OCI-LY7 (cell line): ENCODE data around the gene LLGL1. TPM values are rescaled to one million over a fixed set of nuclear protein-coding genes. Genes with fewer than 3 reads are reported as not detected.

Experiments used
- BruUV-seq: library from RNA; stranded (reverse); fragments of 400-500 nt; replicated peaks from 2 replicates; lab custom pipeline; 2021; lab: Mats Ljungman, UMichigan
- CTCF ChIA-PET: fragments of 300-600 bp; sonication (Branson Sonifier 250); formaldehyde crosslinking; loops from one replicate; lab custom pipeline; 2022; ENCODE audit warnings: antibody characterized with exemption; ENCODE audit not compliant: unreplicated experiment; lab: Charles Lee
- POLR2A ChIA-PET: fragments of 300-600 bp; sonication (Branson Sonifier 250); formaldehyde crosslinking; loops from one replicate; lab custom pipeline; 2022; ENCODE audit warnings: antibody characterized with exemption; lab: Charles Lee
- DNase-seq: peaks from one replicate; pipeline ENCODE4 v3.0.0-alpha.2; 2015; ENCODE audit warnings: low spot score
- H2AFZ ChIP-seq: fragments of 200-600 bp; sonication (generic), shearing (Covaris generic); 2 replicates; pipeline ENCODE4 v1.6.1; 2014; ENCODE audit warnings: mild to moderate bottlenecking, antibody characterized with exemption, low read length, moderate library complexity
- H3K27ac ChIP-seq: fragments of 200-600 bp; sonication (generic); 2 replicates; pipeline ENCODE4 v1.5.1; 2014; ENCODE audit warnings: mixed run types, low read depth, mild to moderate bottlenecking, moderate library complexity, low read length, inconsistent platforms; ENCODE audit not compliant: poor library complexity, severe bottlenecking
- H3K36me3 ChIP-seq: fragments of 200-600 bp; sonication (generic); 2 replicates; pipeline ENCODE4 v1.6.1; 2014; ENCODE audit warnings: mild to moderate bottlenecking, antibody characterized with exemption, low read length, moderate library complexity, mixed read lengths; ENCODE audit not compliant: insufficient read depth
- H3K4me1 ChIP-seq: fragments of 200-600 bp; sonication (generic); 2 replicates; pipeline ENCODE4 v1.5.1; 2014; ENCODE audit warnings: mild to moderate bottlenecking, low read length; ENCODE audit not compliant: insufficient read depth, poor library complexity, severe bottlenecking
- H3K4me2 ChIP-seq: fragments of 200-600 bp; sonication (generic); 2 replicates; pipeline ENCODE4 v1.6.1; 2014; ENCODE audit warnings: mild to moderate bottlenecking, low read length
- H3K4me3 ChIP-seq: fragments of 200-600 bp; sonication (generic); 2 replicates; pipeline ENCODE4 v1.5.1; 2014; ENCODE audit warnings: mild to moderate bottlenecking, low read depth, low read length; ENCODE audit not compliant: poor library complexity, severe bottlenecking
- H3K79me2 ChIP-seq: fragments of 200-600 bp; sonication (generic); 2 replicates; pipeline ENCODE4 v1.6.1; 2016; ENCODE audit warnings: low read depth, mild to moderate bottlenecking, low read length, moderate library complexity, mixed read lengths; ENCODE audit not compliant: insufficient read depth
- H3K9me2 ChIP-seq: fragments of 200-600 bp; sonication (generic); 2 replicates; pipeline ENCODE4 v1.6.1; 2016; ENCODE audit warnings: mild to moderate bottlenecking, low read length, mixed read lengths; ENCODE audit not compliant: insufficient read depth
- H3K9me3 ChIP-seq: fragments of 200-600 bp; sonication (generic); 2 replicates; pipeline ENCODE4 v1.6.1; 2014; ENCODE audit warnings: mild to moderate bottlenecking, mixed run types, low read length, mixed read lengths
- H4K20me1 ChIP-seq: fragments of 200-600 bp; sonication (generic); 2 replicates; pipeline ENCODE4 v1.6.1; 2014; ENCODE audit warnings: mild to moderate bottlenecking, antibody characterized with exemption, low read length, moderate library complexity, mixed read lengths; ENCODE audit not compliant: insufficient read depth
- CTCF ChIP-seq: fragments of 200-600 bp; sonication (generic); conservative IDR thresholded peaks from 2 replicates; pipeline ENCODE4 v1.5.1; 2014; ENCODE audit warnings: mild to moderate bottlenecking, antibody characterized with exemption, low read length, moderate library complexity, mixed read lengths
- EZH2phosphoT487 ChIP-seq: fragments of 200-600 bp; sonication (generic); IDR thresholded peaks from 2 replicates; pipeline ENCODE4 v1.6.1; 2018; ENCODE audit warnings: low read depth, borderline replicate concordance, mild to moderate bottlenecking, mixed run types, antibody characterized with exemption, low read length, moderate library complexity, mixed read lengths
- intact Hi-C: fragments of 100-400 bp; cut with micrococcal nuclease; formaldehyde crosslinking; loops from one replicate; pipeline ENCODE4 v1.10.0; 2022; ENCODE audit not compliant: unreplicated experiment
- total RNA-seq, 2 experiments: library from RNA; depleted of rRNA in 1 of 2; stranded (reverse); fragments of >200 nt in 1 of 2; shearing (Covaris generic) in 1 of 2; gene quantifications; 2 replicates each; pipeline ENCODE4 v1.2.3, GENCODE V29; 2014 to 2022

The LLGL1 gene
- total RNA-seq, 2 experiments from 2014 or later, result 14.1 to 19.9 TPM

DNA sequence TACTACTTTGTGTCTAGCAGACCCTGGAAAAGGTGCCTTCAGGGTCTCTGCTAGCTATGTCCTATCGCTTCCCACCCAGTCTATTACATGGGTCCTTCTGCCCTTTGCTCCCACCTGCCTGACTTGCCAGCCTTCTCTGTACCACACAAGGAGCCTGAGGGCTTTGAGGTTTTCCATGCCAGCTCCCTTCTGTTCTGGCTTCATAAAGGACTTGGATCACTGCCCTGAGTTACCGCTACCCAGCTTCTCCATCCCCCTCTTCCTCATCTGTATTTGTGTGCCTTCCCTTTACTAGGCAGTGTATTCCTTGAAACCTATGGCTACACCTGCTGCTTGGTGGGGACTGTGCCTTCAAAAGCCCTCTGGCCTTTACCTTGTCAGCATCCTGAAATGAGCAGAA lies 19.6 kb upstream of the LLGL1 start:
- H3K4me1 ChIP-seq, result no peaks in the 10 kb centered on the region
- intact Hi-C loops, result no loop called here
- 0 out of 2 replicates have a peak, but pooled peaks cover 8% of the 10 kb centered on the region for H4K20me1 ChIP-seq
- no peak overlapping the region for H2AFZ ChIP-seq
- no peak overlapping the region for H3K4me2 ChIP-seq
- H3K9me2 ChIP-seq, result no peaks in the 10 kb centered on the region
- no peak for TF ChIP-seq EZH2phosphoT487
- TF ChIP-seq CTCF, result no peak
- no peak overlapping the region for H3K4me3 ChIP-seq
- peaks cover 86% of the 10 kb centered on the region for H3K36me3 ChIP-seq
- CTCF ChIA-PET, result no interaction called here
- BruUV-seq, result no TSS peak
- H3K79me2 ChIP-seq, result no peaks in the 10 kb centered on the region
- H3K27ac ChIP-seq, result no peak overlapping the region
- POLR2A ChIA-PET, result no interaction called here
- H3K9me3 ChIP-seq, result no peaks in the 10 kb centered on the region
- no peak for DNase-seq

- TF ChIP-seq CTCF (no peak), EZH2phosphoT487 (no peak)
These were observed 18.5 kb upstream of the LLGL1 start for GRCh38 chr17:18206962-18207361.

DNA sequence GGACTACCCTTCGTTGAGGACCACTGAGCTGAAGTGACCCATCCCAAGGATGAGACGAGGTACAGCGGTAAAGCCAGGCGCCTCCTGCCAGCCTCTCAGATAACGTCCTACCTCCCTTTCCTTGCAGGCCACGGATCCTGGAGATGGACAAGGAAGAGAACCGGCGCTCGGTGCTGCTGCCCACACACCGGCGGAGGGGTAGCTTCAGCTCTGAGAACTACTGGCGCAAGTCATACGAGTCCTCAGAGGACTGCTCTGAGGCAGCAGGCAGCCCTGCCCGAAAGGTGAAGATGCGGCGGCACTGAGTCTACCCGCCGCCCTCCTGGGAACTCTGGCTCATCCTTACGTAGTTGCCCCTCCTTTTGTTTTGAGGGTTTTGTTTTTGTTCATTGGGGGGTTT lies 17.3 kb upstream of the LLGL1 start:
- intact Hi-C loops, result no loop called here
- no TSS peak for BruUV-seq
- ChIA-PET CTCF (no interaction called here), POLR2A (interaction anchor here (0.7 kb wide), 1 partner anchor 129 kb away, joined by 3 read pairs; no protein-coding TSS in a partner anchor)
- Histone ChIP-seq H3K79me2 (no peaks in the 10 kb centered on the region), H3K36me3 (peaks cover 76% of the 10 kb centered on the region), H3K27ac (no peak overlapping the region), H3K4me2 (no peak overlapping the region), H3K4me3 (no peak overlapping the region), H3K4me1 (no peaks in the 10 kb centered on the region), H3K9me2 (no peaks in the 10 kb centered on the region), H4K20me1 (0 out of 2 replicates have a peak, but pooled peaks cover 8% of the 10 kb centered on the region), H2AFZ (no peak overlapping the region), H3K9me3 (no peaks in the 10 kb centered on the region)
- TF ChIP-seq EZH2phosphoT487, result no peak
- no peak for TF ChIP-seq CTCF
- no peak for DNase-seq

More at GRCh38 chr17:18206962-18207361, 18.5 kb upstream of the LLGL1 start:
- Histone ChIP-seq H4K20me1 (0 out of 2 replicates have a peak, but pooled peaks cover 8% of the 10 kb centered on the region), H3K4me2 (no peak overlapping the region), H2AFZ (no peak overlapping the region), H3K27ac (no peak overlapping the region), H3K36me3 (peaks cover 82% of the 10 kb centered on the region), H3K9me3 (no peaks in the 10 kb centered on the region), H3K4me3 (no peak overlapping the region), H3K4me1 (no peaks in the 10 kb centered on the region), H3K9me2 (no peaks in the 10 kb centered on the region), H3K79me2 (no peaks in the 10 kb centered on the region)
- intact Hi-C loops, result no loop called here
- ChIA-PET CTCF (no interaction called here), POLR2A (no interaction called here)
- BruUV-seq, result no TSS peak
- DNase-seq, result no peak
